Lower lobe of right lung (tissue), 2 donors: ENCODE measurements around the gene MCTP2. TPM values are rescaled to one million over a fixed set of nuclear protein-coding genes. Genes with fewer than 3 reads are reported as not detected.

Source experiments
- ATAC-seq, 2 donors: fragments of 200-7000 bp; cut with Tn5 transposase; one replicate each; pipeline ENCODE4 v1.9.1; 2020 to 2022; ENCODE audit warnings: mild to moderate bottlenecking in 2 of 2, moderate library complexity in 2 of 2
- DNase-seq: peaks from one replicate; pipeline ENCODE4 v3.0.0-alpha.2; 2020
- H3K27ac ChIP-seq: fragments of 200-600 bp; one replicate; pipeline ENCODE4 v1.8.0; 2022
- H3K27me3 ChIP-seq: fragments of 200-600 bp; one replicate; pipeline ENCODE4 v1.8.0; 2022; ENCODE audit warnings: low read depth
- H3K36me3 ChIP-seq: fragments of 200-600 bp; one replicate; pipeline ENCODE4 v1.8.0; 2022; ENCODE audit warnings: mild to moderate bottlenecking
- H3K4me1 ChIP-seq: fragments of 200-600 bp; one replicate; pipeline ENCODE4 v1.8.0; 2022
- H3K4me3 ChIP-seq: fragments of 200-600 bp; one replicate; pipeline ENCODE4 v1.8.0; 2022; ENCODE audit warnings: mild to moderate bottlenecking
- H3K9me3 ChIP-seq: fragments of 200-600 bp; one replicate; pipeline ENCODE4 v1.8.0; 2022
- intact Hi-C: fragments of 100-400 bp; cut with DNase I; formaldehyde crosslinking; loops from one replicate; pipeline ENCODE4 v1.11.0; 2022
- total RNA-seq: library from RNA; stranded (reverse); fragmentation: NEBNext Ultra II Directional; extraction: Animal tissue kit (Norgen Biotek cat#: 25700); gene quantifications from one replicate; pipeline ENCODE4 v1.2.1, GENCODE V29; 2021
- TF ChIP-seq, protein P1 (sequence below): fragments of 200-600 bp; IDR thresholded peaks from one replicate; pipeline ENCODE4 v1.8.0; 2022; ENCODE audit warnings: antibody characterized with exemption, mild to moderate bottlenecking
- donor health status: DM: no; HTN: yes; CAD: no; lungs with severe emphysema.

MCTP2 gene
- total RNA-seq, 1 donor from 2014 or later: 36.1 TPM

GRCh38 chr15:94445566-94446160, 214.3 kb downstream of the MCTP2 start:
- H3K27me3 ChIP-seq: no peaks in the 10 kb centered on the region
- ATAC-seq (no peak), DNase-seq (no peak)
- TF ChIP-seq, protein P1, sequence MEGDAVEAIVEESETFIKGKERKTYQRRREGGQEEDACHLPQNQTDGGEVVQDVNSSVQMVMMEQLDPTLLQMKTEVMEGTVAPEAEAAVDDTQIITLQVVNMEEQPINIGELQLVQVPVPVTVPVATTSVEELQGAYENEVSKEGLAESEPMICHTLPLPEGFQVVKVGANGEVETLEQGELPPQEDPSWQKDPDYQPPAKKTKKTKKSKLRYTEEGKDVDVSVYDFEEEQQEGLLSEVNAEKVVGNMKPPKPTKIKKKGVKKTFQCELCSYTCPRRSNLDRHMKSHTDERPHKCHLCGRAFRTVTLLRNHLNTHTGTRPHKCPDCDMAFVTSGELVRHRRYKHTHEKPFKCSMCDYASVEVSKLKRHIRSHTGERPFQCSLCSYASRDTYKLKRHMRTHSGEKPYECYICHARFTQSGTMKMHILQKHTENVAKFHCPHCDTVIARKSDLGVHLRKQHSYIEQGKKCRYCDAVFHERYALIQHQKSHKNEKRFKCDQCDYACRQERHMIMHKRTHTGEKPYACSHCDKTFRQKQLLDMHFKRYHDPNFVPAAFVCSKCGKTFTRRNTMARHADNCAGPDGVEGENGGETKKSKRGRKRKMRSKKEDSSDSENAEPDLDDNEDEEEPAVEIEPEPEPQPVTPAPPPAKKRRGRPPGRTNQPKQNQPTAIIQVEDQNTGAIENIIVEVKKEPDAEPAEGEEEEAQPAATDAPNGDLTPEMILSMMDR: no peak
- H3K4me3 ChIP-seq: no peak overlapping the region
- no peaks in the 10 kb centered on the region for H3K4me1 ChIP-seq
- intact Hi-C loops: no loop called here
- no peak overlapping the region for H3K27ac ChIP-seq
- no peaks in the 10 kb centered on the region for H3K9me3 ChIP-seq
- no peaks in the 10 kb centered on the region for H3K36me3 ChIP-seq

GRCh38 chr15:94446441-94446840, 215.1 kb downstream of the MCTP2 start:
- DNase-seq (no peak), ATAC-seq (no peak)
- Histone ChIP-seq H3K27ac (no peak overlapping the region), H3K36me3 (no peaks in the 10 kb centered on the region), H3K4me3 (no peak overlapping the region), H3K4me1 (no peaks in the 10 kb centered on the region), H3K9me3 (no peaks in the 10 kb centered on the region), H3K27me3 (no peaks in the 10 kb centered on the region)
- intact Hi-C loops: no loop called here
- TF ChIP-seq, protein P1: no peak

DNA sequence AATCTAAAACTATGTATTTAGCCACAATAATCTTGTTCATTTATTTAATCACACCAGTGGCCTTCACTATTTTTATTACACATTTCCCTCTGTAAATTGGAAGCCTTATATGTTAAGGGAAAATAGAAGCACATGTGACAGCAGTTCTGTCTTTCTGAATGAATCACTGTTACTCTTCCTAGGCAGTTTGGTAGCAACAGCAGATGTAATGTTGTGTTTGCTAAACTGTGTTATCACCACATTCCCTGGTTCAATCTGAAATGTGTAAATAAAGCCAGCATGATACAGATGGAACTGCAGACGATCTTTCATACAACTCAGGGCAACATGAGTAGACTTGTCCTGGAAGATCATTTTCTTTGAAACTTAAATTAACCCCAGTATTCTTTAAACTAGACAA, 220.1 kb downstream of the MCTP2 start:
- intact Hi-C loops: no loop called here
- TF ChIP-seq, protein P1: no peak
- DNase-seq (no peak), ATAC-seq (no peak)
- no peaks in the 10 kb centered on the region for H3K9me3 ChIP-seq
- no peaks in the 10 kb centered on the region for H3K27me3 ChIP-seq
- H3K4me1 ChIP-seq: no peaks in the 10 kb centered on the region
- H3K27ac ChIP-seq: no peak overlapping the region
- no peak overlapping the region for H3K4me3 ChIP-seq
- H3K36me3 ChIP-seq: no peaks in the 10 kb centered on the region

- DNase-seq: no peak
- H3K36me3 ChIP-seq: peaks cover 14% of the 10 kb centered on the region
- no peak overlapping the region for H3K27ac ChIP-seq
- TF ChIP-seq, protein P1: no peak
- intact Hi-C loops: no loop called here
- no peak overlapping the region for H3K4me3 ChIP-seq
- no peaks in the 10 kb centered on the region for H3K4me1 ChIP-seq
- no peaks in the 10 kb centered on the region for H3K27me3 ChIP-seq
- ATAC-seq: peak in 1 of 2 donors; percentile 42
- no peaks in the 10 kb centered on the region for H3K9me3 ChIP-seq
Measured at GRCh38 chr15:94453227-94453988, 222.0 kb downstream of the MCTP2 start.

GRCh38 chr15:94455297-94455696, 223.9 kb downstream of the MCTP2 start:
- Histone ChIP-seq H3K27me3 (no peaks in the 10 kb centered on the region), H3K36me3 (peaks cover 21% of the 10 kb centered on the region), H3K4me3 (no peak overlapping the region), H3K9me3 (no peaks in the 10 kb centered on the region), H3K4me1 (no peaks in the 10 kb centered on the region), H3K27ac (no peak overlapping the region)
- ATAC-seq (no peak), DNase-seq (no peak)
- TF ChIP-seq, protein P1: no peak
- intact Hi-C loops: no loop called here
